K562 (cell line): Measurements from ENCODE around the gene GABRD. TPM values are rescaled to one million over a fixed set of nuclear protein-coding genes. Genes with fewer than 3 reads are reported as not detected.

Source experiments
- ATAC-seq: fragments of 200-7000 bp; cut with Tn5 transposase; 3 replicates; pipeline ENCODE4 v1.9.1; 2020; ENCODE audit warnings: moderate library complexity
- BruUV-seq: library from RNA; stranded (reverse); fragments of 400-500 nt; replicated peaks from 2 replicates; lab custom pipeline; 2021; lab: Mats Ljungman, UMichigan
- CTCF ChIA-PET: fragments of 300-600 bp; formaldehyde crosslinking; extraction: SDS; loops from one replicate; lab custom pipeline; 2021; ENCODE audit warnings: low intra/inter-chr PET ratio; lab: Yijun Ruan, JAX
- POLR2A ChIA-PET: fragments of 300-600, 350-650 bp; sonication (Branson Sonifier 250); formaldehyde crosslinking; extraction: SDS; loops from one replicate; lab custom pipeline; 2021; ENCODE audit warnings: antibody characterized with exemption, inconsistent platforms; lab: Yijun Ruan, JAX
- DNase-seq, 4 experiments: peaks; one replicate each; pipeline versions ENCODE4 v3.0.0 to v3.0.0-alpha.2; 2011 to 2018; ENCODE audit warnings: low spot score in 3 of 4, mixed read lengths in 3 of 4; ENCODE audit errors: extremely low read depth in 1 of 4
- FAIRE-seq: peaks from 2 replicates; lab custom pipeline; 2011; peaks lifted over from hg19 to GRCh38; lab: Jason Lieb, UNC
- H2AFZ ChIP-seq: 2 replicates; pipeline ENCODE4 v1.6.0; 2011; ENCODE audit warnings: low read depth, low read length, control low read depth, inconsistent platforms
- H3K27ac ChIP-seq: fragments of 200-600 bp; 3 replicates; pipeline ENCODE4 v1.8.0; 2011; ENCODE audit warnings: low read depth, mild to moderate bottlenecking, control low read depth, inconsistent platforms, low read length, moderate library complexity, mixed read lengths; ENCODE audit errors: extremely low read depth
- H3K27me3 ChIP-seq, 2 experiments: fragments of 300-600 bp in 1 of 2; 2 replicates in 1 of 2; 3 replicates in 1 of 2; pipeline versions ENCODE4 v1.6.0 to v1.8.0; 2011; ENCODE audit warnings: inconsistent platforms in 2 of 2, low read length in 2 of 2, mild to moderate bottlenecking in 1 of 2, mixed read lengths in 1 of 2, moderate library complexity in 1 of 2; ENCODE audit not compliant: control insufficient read depth in 2 of 2, insufficient read depth in 2 of 2
- H3K36me3 ChIP-seq: fragments of 300-600 bp; 3 replicates; pipeline ENCODE4 v1.8.0; 2011; ENCODE audit warnings: mild to moderate bottlenecking, low read length, inconsistent platforms; ENCODE audit not compliant: control insufficient read depth, insufficient read depth
- H3K4me1 ChIP-seq, 2 experiments: fragments of 200-600 bp in 1 of 2; replicated peaks in 1 of 2; 2 replicates in 1 of 2; 3 replicates in 1 of 2; pipeline versions ENCODE4 v1.5.1 to v1.8.0; 2011; ENCODE audit warnings: inconsistent platforms in 2 of 2, low read length in 2 of 2, mild to moderate bottlenecking in 1 of 2, mixed read lengths in 1 of 2, moderate library complexity in 1 of 2; ENCODE audit not compliant: control insufficient read depth in 2 of 2, insufficient read depth in 2 of 2
- H3K4me2 ChIP-seq: 2 replicates; pipeline ENCODE4 v1.6.1; 2011; ENCODE audit warnings: low read length, control low read depth, inconsistent platforms, mixed read lengths; ENCODE audit not compliant: insufficient read depth
- H3K4me3 ChIP-seq: fragments of 200-600 bp; sonication (generic), shearing (Covaris generic); 2 replicates; pipeline ENCODE4 v1.5.1; 2016; ENCODE audit warnings: control low read depth, inconsistent platforms
- H3K79me2 ChIP-seq: fragments of 200-600 bp; 3 replicates; pipeline ENCODE4 v1.8.0; 2011; ENCODE audit warnings: low read length, inconsistent platforms; ENCODE audit not compliant: control insufficient read depth, insufficient read depth
- H3K9ac ChIP-seq, 2 experiments: 2 replicates each; pipeline versions ENCODE4 v1.6.0 to v1.6.1; 2011; ENCODE audit warnings: low read depth in 2 of 2, low read length in 2 of 2, control low read depth in 1 of 2, inconsistent platforms in 1 of 2, mild to moderate bottlenecking in 1 of 2, mixed read lengths in 1 of 2; ENCODE audit not compliant: insufficient read depth in 1 of 2
- H3K9me1 ChIP-seq: one replicate; pipeline ENCODE4 v1.6.0; 2011; ENCODE audit warnings: inconsistent platforms, mild to moderate bottlenecking, low read length, moderate library complexity; ENCODE audit not compliant: control insufficient read depth, insufficient read depth
- H3K9me3 ChIP-seq: replicated peaks from 2 replicates; pipeline ENCODE4 v1.5.1; 2011; ENCODE audit warnings: low read depth, low read length, inconsistent platforms; ENCODE audit not compliant: control insufficient read depth, insufficient read depth
- H4K20me1 ChIP-seq: replicated peaks from 2 replicates; pipeline ENCODE4 v1.6.1; 2011; ENCODE audit warnings: low read length, inconsistent platforms, mixed read lengths; ENCODE audit not compliant: control insufficient read depth, insufficient read depth
- ATF1 ChIP-seq, 2 experiments: fragments of 450-650 bp in 1 of 2; IDR thresholded peaks; 2 replicates each; pipeline ENCODE4 v1.6.1; 2016; ENCODE audit warnings: missing compliant biosample characterization in 1 of 2, missing genetic modification characterization in 1 of 2
- COPS2 ChIP-seq: fragments of 450-650 bp; conservative IDR thresholded peaks from 2 replicates; pipeline ENCODE4 v1.6.1; 2016; ENCODE audit warnings: mild to moderate bottlenecking, moderate library complexity
- ESRRA ChIP-seq: fragments of 450-650 bp; IDR thresholded peaks from 2 replicates; pipeline ENCODE4 v1.6.1; 2014; ENCODE audit warnings: low read depth, mild to moderate bottlenecking, moderate library complexity, borderline replicate concordance
- FOXJ2 ChIP-seq: fragments of 200-800 bp; sonication (Bioruptor generic); IDR thresholded peaks from 2 replicates; pipeline ENCODE4 v1.6.1; 2016; ENCODE audit warnings: missing genetic modification characterization, missing compliant biosample characterization
- HMG20B ChIP-seq: fragments of 250-450 bp; sonication (Bioruptor Pico); IDR thresholded peaks from 2 replicates; pipeline ENCODE4 v1.5.0; 2021; ENCODE audit warnings: mild to moderate bottlenecking
- KLF1 ChIP-seq: fragments of 450-650 bp; IDR thresholded peaks from 2 replicates; pipeline ENCODE4 v1.6.1; 2016; ENCODE audit warnings: missing genetic modification characterization, missing compliant biosample characterization
- MAFF ChIP-seq: IDR thresholded peaks from 2 replicates; pipeline ENCODE4 v1.6.1; 2012; ENCODE audit warnings: low read length, improper control_type of control experiment
- PTRF ChIP-seq: fragments of 450-650 bp; IDR thresholded peaks from 2 replicates; pipeline ENCODE4 v1.6.1; 2016; ENCODE audit warnings: mild to moderate bottlenecking, missing genetic modification characterization, missing compliant biosample characterization
- TBP ChIP-seq: optimal IDR thresholded peaks from 2 replicates; pipeline ENCODE3; 2011; ENCODE audit warnings: low read depth, low read length, improper control_type of control experiment
- TEAD2 ChIP-seq: fragments of 450-650 bp; IDR thresholded peaks from 2 replicates; pipeline ENCODE4 v1.6.1; 2016; ENCODE audit warnings: missing genetic modification characterization, control low read depth, missing compliant biosample characterization
- ZNF253 ChIP-seq: fragments of 250-450 bp; sonication (Bioruptor Pico); conservative IDR thresholded peaks from 2 replicates; pipeline ENCODE4 v1.6.1; 2021; ENCODE audit warnings: mild to moderate bottlenecking
- WGBS: fragments of 100-300 bp; shearing (Covaris generic); methylation state at CpG from one replicate; pipeline ENCODE4 v1.1.6; 2016; ENCODE audit warnings: low coverage, mixed read lengths; ENCODE audit not compliant: insufficient coverage; ENCODE audit errors: missing lambda C conversion rate; 5-methylcytosine and 5-hydroxymethylcytosine counted together
- in situ Hi-C: fragments of 300-500 bp; cut with MboI; formaldehyde crosslinking; loops from 4 replicates; pipeline ENCODE4 v1.15.0; 2018; ENCODE audit warnings: inconsistent platforms, mixed read lengths
- intact Hi-C: fragments of 100-400 bp; cut with micrococcal nuclease; formaldehyde crosslinking; loops from 2 replicates; pipeline ENCODE4 v1.14.2; 2022
- polyA plus RNA-seq, 8 experiments: library from polyadenylated mRNA; depleted of rRNA in 4 of 8; stranded (reverse) in 5 of 8; unstranded in 3 of 8; fragments of >200 nt; fragmentation: Nextera tagmentation in 2 of 8; fragmentation: Illumina TruSeq in 1 of 8; extraction: Ambion mirVana in 2 of 8; extraction: Trizol in 1 of 8; gene quantifications; 2 replicates each; pipeline versions ENCODE4 v1.2.1 to v1.2.3, GENCODE V29; 2011 to 2014; ENCODE audit warnings: inconsistent platforms in 1 of 8, missing spikeins in 1 of 8
- total RNA-seq, 7 experiments: library from RNA; depleted of rRNA in 6 of 7; stranded (reverse); fragments of >200 nt in 6 of 7; fragmentation: Illumina TruSeq in 2 of 7; extraction: Trizol in 2 of 7; gene quantifications; 2 replicates each; pipeline versions ENCODE4 v1.2.1 to v1.2.3, GENCODE V29; 2011 to 2021; ENCODE audit warnings: low replicate concordance in 1 of 7
- TF ChIP-seq, protein P1 (sequence below): fragments of 450-650 bp; IDR thresholded peaks from 2 replicates; pipeline ENCODE4 v1.6.1; 2016; ENCODE audit warnings: mild to moderate bottlenecking, moderate library complexity
- TF ChIP-seq, protein P2 (sequence below): fragments of 250-450 bp; sonication (Bioruptor Pico); IDR thresholded peaks from 2 replicates; pipeline ENCODE4 v1.9.0; 2021; ENCODE audit warnings: mild to moderate bottlenecking

GABRD gene
- total and polyA plus RNA-seq, 9 of the 15 experiments (the other 6 are each of a cell fraction or from before 2014, with no cell fraction given) = 0.07 TPM; not detected in 8

DNA sequence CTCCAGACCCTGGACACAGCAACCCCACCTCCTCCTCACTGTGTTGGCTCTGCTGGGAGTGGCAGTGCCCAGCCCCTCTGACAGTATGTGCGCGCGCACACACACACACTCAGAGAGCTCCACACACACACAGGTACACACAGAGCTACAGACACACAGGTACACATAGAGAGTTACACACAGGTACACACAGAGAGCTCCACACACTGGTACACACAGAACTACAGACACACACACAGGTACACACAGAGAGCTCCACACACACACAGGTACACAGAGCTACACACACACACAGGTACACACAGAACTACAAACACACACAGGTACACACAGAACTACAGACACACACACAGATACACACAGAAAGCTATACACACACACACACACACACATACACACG is 24.7 kb downstream of the GABRD start:
- H3K4me2 ChIP-seq = no peak overlapping the region
- peaks cover 25% of the 10 kb centered on the region for H4K20me1 ChIP-seq
- DNase-seq (no peak), ATAC-seq (no peak), FAIRE-seq (no peak)
- POLR2A ChIA-PET = interaction anchor here (0.9 to 1.5 kb wide), 5 partner anchors 9 to 48 kb away, joined by 3 to 5 read pairs (median 3); no protein-coding TSS in a partner anchor
- peaks cover 3% of the 10 kb centered on the region for H3K9me1 ChIP-seq
- H3K9ac ChIP-seq = no peak overlapping the region
- H3K4me1 ChIP-seq = peaks cover 0 to 43% of the 10 kb centered on the region in 2 experiments; a peak in 2 of 5 replicates
- CTCF ChIA-PET = interaction anchor here (3.3 to 5.4 kb wide), 2 partner anchors 84 to 100 kb away, joined by 18 to 47 read pairs; no protein-coding TSS in a partner anchor
- BruUV-seq = no TSS peak
- no peak overlapping the region for H3K27ac ChIP-seq
- WGBS = 56% methylated on average over 4 of the region's 4 CpGs
- H2AFZ ChIP-seq = no peak overlapping the region
- H3K27me3 ChIP-seq = peaks cover 40 to 76% of the 10 kb centered on the region in 2 experiments; a peak in 4 of 5 replicates
- H3K9me3 ChIP-seq = no peaks in the 10 kb centered on the region
- no peaks in the 10 kb centered on the region for H3K36me3 ChIP-seq
- H3K79me2 ChIP-seq = no peaks in the 10 kb centered on the region
- no peak overlapping the region for H3K4me3 ChIP-seq
- intact Hi-C loops = no loop called here
- in situ Hi-C loops = no loop called here
- TF ChIP-seq, protein P1, sequence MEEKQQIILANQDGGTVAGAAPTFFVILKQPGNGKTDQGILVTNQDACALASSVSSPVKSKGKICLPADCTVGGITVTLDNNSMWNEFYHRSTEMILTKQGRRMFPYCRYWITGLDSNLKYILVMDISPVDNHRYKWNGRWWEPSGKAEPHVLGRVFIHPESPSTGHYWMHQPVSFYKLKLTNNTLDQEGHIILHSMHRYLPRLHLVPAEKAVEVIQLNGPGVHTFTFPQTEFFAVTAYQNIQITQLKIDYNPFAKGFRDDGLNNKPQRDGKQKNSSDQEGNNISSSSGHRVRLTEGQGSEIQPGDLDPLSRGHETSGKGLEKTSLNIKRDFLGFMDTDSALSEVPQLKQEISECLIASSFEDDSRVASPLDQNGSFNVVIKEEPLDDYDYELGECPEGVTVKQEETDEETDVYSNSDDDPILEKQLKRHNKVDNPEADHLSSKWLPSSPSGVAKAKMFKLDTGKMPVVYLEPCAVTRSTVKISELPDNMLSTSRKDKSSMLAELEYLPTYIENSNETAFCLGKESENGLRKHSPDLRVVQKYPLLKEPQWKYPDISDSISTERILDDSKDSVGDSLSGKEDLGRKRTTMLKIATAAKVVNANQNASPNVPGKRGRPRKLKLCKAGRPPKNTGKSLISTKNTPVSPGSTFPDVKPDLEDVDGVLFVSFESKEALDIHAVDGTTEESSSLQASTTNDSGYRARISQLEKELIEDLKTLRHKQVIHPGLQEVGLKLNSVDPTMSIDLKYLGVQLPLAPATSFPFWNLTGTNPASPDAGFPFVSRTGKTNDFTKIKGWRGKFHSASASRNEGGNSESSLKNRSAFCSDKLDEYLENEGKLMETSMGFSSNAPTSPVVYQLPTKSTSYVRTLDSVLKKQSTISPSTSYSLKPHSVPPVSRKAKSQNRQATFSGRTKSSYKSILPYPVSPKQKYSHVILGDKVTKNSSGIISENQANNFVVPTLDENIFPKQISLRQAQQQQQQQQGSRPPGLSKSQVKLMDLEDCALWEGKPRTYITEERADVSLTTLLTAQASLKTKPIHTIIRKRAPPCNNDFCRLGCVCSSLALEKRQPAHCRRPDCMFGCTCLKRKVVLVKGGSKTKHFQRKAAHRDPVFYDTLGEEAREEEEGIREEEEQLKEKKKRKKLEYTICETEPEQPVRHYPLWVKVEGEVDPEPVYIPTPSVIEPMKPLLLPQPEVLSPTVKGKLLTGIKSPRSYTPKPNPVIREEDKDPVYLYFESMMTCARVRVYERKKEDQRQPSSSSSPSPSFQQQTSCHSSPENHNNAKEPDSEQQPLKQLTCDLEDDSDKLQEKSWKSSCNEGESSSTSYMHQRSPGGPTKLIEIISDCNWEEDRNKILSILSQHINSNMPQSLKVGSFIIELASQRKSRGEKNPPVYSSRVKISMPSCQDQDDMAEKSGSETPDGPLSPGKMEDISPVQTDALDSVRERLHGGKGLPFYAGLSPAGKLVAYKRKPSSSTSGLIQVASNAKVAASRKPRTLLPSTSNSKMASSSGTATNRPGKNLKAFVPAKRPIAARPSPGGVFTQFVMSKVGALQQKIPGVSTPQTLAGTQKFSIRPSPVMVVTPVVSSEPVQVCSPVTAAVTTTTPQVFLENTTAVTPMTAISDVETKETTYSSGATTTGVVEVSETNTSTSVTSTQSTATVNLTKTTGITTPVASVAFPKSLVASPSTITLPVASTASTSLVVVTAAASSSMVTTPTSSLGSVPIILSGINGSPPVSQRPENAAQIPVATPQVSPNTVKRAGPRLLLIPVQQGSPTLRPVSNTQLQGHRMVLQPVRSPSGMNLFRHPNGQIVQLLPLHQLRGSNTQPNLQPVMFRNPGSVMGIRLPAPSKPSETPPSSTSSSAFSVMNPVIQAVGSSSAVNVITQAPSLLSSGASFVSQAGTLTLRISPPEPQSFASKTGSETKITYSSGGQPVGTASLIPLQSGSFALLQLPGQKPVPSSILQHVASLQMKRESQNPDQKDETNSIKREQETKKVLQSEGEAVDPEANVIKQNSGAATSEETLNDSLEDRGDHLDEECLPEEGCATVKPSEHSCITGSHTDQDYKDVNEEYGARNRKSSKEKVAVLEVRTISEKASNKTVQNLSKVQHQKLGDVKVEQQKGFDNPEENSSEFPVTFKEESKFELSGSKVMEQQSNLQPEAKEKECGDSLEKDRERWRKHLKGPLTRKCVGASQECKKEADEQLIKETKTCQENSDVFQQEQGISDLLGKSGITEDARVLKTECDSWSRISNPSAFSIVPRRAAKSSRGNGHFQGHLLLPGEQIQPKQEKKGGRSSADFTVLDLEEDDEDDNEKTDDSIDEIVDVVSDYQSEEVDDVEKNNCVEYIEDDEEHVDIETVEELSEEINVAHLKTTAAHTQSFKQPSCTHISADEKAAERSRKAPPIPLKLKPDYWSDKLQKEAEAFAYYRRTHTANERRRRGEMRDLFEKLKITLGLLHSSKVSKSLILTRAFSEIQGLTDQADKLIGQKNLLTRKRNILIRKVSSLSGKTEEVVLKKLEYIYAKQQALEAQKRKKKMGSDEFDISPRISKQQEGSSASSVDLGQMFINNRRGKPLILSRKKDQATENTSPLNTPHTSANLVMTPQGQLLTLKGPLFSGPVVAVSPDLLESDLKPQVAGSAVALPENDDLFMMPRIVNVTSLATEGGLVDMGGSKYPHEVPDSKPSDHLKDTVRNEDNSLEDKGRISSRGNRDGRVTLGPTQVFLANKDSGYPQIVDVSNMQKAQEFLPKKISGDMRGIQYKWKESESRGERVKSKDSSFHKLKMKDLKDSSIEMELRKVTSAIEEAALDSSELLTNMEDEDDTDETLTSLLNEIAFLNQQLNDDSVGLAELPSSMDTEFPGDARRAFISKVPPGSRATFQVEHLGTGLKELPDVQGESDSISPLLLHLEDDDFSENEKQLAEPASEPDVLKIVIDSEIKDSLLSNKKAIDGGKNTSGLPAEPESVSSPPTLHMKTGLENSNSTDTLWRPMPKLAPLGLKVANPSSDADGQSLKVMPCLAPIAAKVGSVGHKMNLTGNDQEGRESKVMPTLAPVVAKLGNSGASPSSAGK = no peak
- no peak for TF ChIP-seq MAFF
- no peak for TF ChIP-seq TBP
- no peak for TF ChIP-seq TEAD2 (tag)
- TF ChIP-seq ATF1 (CRISPR knock-in tag; IDR thresholded peaks at IDR 0.05) = no peak
- TF ChIP-seq ATF1 (tag; IDR thresholded peaks at IDR 0.05) = no peak
- TF ChIP-seq FOXJ2 = no peak
- TF ChIP-seq KLF1 (tag) = no peak
- TF ChIP-seq COPS2 = no peak
- TF ChIP-seq ESRRA = no peak
- TF ChIP-seq, protein P2, sequence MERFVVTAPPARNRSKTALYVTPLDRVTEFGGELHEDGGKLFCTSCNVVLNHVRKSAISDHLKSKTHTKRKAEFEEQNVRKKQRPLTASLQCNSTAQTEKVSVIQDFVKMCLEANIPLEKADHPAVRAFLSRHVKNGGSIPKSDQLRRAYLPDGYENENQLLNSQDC (CRISPR knock-in tag) = no peak
- no peak for TF ChIP-seq HMG20B (CRISPR knock-in tag)
- TF ChIP-seq ZNF253 (CRISPR knock-in tag) = no peak
- no peak for TF ChIP-seq PTRF (tag)
